GM21515 (cell line): ENCODE results near the gene ELL.
"Not testable (repeated sequence)": the region's sequence is repeated elsewhere in the genome, so short reads cannot be mapped to it uniquely, and the experiment has no call there.

Experiments
- ATAC-seq: cut with Tn5 transposase; IDR thresholded peaks from one replicate; pipeline ENCODE4 v1.9.1; 2021; ENCODE audit not compliant: unreplicated experiment

ELL gene

DNA sequence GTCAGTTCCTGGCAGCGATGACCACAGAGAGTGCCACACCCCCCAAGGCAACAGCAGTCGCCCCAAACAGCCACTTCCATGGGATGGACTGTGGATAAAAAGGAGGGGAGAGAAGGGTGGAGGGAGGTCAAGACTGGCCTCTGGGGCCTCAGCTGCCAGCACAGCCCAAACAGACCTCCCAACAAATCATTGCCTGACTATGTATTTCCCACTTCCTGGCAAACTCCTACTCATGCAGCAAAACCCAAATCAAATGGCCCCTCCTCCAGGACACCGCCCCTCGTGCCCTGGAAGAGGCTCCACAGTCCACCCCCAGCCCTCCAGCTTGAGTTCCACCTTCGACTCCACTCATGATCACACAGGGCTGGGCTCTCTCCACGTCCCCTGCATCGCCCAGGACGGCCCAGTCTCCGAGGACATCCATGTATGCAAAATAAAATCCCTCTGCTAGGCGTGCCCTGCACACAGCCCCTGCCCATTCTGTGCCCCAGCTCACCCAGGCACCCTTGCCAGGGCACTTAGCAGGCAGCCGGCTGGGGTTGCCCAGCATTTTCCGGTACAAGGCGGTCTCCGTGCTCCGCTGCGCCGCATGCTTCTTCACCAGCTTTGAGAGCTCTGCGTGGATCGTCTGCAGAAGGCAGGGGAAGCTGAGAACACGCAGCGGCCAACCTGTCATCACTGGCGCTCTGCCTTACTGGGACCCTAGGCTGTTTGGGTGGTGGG is 10.5 kb upstream of the ELL start:
- ATAC-seq, result no peak

DNA sequence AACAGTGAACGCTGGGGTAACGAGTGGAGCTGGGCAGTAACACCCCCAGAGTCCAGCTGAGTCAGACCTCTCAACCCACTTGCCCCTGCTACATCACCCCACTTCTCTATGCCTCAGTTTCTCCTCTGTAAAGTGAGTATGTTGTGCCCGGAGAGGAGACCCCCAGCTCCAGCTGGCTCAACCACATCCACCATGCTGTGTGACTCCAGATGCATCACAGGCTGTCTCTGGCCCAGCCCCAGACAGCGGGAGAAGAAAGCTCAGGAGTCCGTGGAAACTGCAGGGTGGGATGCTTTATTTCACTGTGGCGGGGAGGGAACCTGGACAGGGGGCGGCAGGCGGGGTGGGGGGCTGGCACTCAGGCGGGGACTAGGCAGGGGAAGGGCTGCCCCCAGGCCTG is 9.6 kb upstream of the ELL start:
- ATAC-seq, result no peak

DNA sequence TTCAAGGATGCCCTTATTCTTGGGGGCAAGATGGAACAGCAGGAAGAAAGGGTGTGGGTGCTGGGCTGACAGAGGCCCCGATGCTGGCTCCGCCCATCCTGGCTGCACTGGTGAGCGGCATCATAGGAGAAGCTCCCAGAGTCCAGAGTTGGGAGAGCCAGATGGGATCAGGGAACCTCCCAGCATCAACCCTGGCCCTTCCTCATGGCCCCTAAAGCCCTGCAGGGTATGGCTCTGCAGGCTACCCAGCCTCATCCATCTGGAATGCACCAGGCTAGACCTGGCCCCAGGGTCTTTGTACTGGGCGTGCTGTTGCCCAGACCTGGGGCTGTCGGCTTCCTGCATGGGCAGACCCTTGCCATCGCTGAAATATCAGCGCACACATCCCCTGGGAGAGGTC is 7.9 kb upstream of the ELL start:
- ATAC-seq, result no peak

DNA sequence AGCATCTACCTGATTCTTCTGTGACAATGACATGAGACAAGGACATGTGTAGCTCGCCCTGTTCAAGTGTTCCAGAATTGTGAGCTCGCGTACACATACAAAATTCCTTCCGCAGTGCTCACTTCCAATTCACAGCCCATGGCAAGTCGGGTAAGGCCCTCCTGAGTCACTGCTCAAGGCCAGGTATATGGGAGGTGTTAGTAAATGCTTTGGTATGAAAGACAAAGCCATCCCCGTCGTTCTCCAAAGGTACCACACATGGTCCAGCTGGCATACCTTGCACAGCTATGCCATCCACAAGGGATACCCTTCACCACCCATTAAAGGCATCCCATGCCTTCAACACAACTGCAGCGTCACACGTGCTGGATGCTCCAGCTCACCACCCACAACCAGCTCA is 4.4 kb upstream of the ELL start:
- ATAC-seq, result no peak

DNA sequence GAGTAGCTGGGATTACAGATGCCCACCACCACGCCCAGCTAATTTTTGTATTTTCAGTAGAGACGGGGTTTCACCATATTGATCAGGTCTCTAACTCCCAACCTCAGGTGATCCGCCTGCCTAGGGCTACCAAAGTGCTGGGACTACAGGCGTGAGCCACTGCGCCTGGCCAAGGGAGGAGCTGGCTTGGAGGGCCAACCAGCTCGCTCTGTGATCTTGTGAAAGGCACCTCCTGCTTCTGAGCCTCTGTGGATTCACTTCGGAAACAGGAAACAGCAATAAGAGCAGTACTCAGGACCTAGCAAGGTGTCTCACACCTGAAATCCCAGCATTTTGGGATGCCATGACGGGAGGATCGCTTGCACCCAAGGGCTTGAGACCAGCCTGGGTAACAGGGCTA is 2.0 kb upstream of the ELL start:
- ATAC-seq, result no peak

DNA sequence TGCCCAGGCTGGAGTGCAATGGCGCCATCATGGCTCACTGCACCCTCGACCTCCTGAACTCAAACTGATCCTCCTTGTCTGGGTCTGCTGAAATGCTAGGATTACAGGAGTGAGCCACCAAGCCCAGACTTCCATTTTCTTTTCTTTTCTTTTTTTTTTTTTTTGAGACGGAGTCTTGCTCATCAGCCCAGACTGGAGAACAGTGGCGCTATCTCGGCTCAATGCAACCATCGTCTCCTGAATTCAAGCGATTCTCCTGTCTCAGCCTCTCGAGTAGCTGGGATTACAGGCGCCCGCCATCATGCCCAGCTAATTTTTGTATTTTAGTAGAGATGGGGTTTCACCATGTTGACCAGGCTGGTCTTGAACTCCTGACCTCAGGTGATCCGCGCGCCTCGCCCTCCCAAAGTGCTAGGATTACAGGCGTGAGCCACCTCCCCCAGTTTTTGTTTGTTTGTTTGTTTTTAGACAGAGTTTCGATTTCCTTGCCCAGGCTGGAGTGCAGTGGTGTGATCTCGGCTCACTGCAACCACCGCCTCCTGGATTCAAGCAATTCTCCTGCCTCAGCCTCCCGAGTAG is 1.1 kb upstream of the ELL start:
- not testable (repeated sequence) for ATAC-seq

DNA sequence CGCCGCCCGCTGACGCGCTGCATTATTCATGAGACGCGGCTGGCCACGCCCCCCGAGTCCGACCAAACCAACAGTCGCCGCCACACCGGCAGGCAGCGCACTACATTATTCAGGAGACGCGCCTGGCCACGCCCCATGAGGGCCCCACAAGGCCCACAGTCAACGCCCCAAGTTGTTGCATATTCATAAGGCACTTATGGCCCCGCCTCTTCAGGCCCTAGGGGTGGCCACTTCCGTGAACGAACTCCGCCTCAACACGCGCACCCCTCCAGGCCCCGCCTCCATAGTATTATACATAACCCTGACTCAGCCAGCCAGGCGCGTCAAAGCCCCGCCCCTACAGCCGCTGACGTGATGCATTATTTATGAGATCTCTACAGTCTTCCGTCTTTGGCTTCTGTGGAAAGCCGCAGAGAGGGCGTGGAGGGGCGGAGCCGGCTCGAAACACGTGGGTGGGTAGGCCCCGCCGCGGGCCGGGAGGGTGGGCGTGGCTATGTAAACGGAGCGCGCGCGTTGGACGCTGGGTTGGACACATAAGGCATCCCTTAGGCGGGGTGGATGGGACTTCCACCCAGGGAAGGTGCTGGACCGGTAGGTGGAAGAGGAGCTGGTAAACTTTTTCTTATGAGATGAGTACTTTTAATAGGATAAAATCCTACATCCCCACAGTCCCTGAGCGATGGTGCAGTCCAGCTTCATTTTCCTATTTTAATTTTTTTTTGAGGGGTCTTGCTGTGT is 423 bp upstream of the ELL start:
- peak; percentile 84 for ATAC-seq

DNA sequence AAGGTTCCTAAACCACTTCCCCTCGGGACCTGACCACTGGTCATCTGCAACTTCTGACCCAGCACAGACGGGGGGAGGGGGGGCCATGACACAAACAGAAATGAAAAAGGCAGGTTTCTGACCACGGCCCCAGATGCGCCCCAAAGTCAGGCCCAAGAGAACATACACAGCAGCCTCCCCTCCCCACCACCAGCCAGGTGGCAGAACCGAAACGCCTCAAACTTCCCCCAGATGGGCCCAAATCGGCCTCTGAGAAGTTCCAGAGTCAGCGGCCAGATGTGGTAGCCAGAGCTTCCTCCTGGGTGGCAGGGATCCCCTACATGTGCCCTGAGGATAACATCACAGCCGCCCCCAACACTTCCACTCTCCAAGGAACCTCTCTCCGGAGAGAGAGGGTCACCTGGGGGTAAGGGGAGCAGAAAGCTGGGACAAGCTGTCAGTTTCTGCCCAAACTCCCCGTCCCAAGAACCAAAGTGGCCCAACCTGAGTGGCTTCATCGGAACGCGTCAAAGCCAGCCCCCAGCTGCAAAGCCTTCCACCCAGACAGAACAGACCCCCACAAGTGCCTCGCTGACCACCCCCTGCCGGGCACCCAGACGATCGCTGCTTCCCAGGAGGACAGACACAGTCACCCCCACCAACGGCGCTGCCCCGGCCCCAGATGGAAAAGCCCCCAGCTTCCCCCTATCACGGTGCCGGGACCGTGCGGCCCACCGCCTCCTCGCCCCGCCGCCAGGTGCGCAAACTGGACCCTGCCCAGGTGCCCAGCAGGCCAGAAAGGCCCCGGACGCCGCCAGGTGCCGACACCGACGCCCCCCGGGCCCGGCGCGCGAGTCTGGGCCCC is 800 bp downstream of the ELL start:
- no peak for ATAC-seq

DNA sequence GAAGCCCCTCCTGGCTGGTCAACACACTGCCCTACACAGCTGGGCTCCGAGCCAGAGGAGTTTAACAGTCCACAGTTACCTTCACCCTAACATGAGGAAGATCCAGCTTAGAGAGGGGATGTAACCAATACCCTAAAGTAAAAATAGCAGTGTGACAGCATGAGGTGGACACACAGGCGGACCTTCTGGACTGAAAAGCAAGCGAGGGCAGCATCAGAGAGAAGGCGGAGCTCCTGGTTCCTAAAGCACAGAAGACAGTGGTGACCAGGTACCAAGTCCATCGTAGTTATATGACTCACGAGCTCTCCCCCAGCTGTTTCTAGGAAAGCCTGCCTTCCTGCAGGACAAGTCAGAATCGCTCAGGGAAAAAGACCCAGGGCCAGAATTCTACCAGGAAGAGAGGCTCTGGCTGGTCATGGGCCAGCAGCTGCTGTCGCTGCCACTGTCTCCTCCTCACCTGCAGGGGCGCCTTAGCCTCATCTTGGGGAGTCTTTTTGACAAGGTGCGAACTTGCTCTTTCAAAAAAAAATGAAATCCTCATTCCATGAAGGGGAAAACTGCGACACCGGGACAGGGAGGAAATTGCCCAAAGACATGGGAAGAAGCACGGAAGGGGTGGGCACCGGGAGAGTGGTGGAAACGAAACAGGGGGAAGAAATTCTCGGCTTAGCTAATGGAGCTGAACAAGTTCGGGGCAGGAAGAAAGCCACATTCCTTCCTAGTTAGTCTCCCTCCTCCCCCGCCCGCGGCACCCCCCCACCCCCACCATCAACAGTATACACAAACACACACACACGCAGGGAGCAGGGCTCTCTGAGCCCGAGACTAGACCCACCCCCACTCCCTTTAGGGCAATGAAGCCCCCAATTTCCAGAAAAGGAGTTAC is 1.7 kb downstream of the ELL start:
- no peak for ATAC-seq

DNA sequence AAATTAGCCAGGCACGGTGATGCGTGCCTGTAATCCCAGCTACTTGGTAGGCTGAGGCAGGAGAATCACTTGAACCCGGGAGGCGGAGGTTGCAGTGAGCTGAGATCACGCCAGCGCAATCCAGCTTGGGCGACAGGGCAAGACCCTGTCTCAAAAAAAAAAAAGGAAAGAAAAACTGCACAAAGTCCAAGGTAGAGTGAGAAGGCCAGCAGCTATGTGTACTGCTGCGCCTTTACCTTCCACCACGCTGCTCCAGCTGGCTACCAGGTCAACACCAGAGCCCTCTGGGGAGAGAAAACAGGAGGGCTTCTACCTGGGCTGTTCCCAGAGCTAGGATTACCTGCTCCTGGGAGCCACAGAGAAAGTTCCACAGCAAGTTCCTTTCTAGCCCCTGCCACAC is 3.2 kb downstream of the ELL start:
- ATAC-seq, result no peak

DNA sequence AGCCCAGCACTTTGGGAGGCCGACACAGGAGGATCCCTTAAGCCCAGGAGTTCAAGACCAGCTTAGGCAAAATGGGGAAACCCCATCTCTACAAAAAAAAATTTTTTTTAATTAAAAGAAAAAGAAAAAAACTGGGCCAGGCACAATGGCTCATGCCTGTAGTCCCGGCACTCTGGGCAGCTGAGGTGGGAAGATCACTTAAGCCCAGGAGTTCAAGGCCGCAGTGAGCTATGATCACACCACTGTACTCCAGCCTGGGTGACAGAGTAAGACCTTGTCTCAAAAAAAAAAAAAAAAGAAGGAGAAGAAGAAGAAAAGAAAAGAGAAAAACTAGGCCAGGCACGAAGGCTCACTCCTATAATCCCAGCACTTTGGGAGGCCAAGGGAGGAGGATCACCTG is 4.3 kb downstream of the ELL start:
- ATAC-seq, result no peak

DNA sequence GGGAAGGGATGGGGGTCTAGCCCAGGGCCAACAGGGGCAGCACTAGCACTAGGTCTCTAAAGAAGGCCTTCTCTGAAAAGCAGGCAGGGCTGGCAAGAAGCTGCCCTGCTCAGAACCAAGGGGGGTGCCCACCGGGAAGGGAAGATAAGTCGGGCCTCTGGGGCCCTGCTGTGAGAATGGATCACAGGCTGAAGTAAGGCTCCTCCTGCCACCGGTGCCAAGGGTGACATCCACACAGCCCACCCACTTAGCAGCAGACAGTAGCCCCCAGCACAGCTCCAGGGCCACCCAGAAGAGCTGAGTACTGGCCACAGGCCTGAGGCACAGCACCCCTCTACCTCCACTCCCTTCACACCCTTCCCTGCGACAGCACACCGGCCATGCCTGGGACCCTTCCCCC is 5.9 kb downstream of the ELL start:
- no peak for ATAC-seq

DNA sequence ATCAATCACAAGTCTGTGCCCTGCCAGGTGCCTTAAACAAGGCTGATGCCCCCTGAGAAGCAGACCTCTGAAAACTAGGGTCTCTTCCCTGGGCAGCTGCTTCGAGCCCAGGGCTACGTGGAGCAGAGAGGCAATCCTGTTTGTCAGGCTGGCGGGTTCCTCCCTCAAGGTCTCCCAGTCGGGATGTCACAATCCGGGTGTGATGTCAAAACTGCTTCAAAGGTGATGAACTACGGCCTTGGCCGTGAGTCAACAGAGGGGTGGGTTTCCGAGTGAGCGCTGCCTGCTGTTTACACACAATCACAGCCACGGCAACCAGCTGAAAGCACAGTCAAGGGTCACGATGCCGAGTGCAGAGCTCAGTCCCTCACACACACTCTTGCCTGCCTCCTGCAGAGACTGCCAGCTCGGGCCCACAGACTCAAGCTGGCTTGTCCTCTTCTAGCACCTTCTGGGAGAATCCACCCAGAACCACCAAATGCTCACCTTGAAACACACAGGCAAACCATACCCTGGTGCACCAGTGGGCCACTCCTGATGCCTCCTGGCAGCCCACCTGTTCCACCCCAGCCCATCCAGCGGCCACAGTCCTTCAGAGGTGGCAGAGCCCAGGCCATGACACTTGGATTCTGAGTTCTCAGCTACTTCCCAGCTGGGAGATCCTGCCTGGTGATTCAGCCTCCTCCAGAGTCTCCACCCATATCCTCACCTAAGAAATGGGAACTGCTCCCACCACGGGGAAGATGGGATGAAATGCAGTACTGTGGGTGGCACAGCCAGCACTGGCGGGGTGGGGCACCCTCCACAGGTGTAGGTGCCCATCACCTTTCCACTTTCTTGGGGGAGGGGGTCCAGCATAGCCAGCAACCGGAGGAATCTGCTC is 6.8 kb downstream of the ELL start:
- ATAC-seq, result no peak

DNA sequence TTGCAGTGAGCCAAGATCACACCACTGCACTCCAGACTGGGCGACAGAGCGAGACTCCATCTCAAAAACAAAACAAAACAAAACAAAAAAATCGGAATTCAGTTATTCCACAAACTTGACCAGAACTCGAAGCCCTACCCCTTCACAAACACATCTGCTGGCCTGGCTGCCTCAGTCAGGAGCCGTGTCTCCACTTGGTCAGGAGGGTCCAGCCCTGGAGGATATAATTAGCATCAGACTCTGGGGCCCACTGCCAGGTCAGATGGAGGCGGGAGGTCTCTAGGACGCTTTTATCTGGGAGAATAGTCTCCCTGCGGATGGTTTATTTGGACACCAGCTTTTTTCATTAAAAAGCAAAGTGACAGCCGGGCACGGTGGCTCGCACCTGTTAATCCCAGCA is 8.0 kb downstream of the ELL start:
- no peak for ATAC-seq

DNA sequence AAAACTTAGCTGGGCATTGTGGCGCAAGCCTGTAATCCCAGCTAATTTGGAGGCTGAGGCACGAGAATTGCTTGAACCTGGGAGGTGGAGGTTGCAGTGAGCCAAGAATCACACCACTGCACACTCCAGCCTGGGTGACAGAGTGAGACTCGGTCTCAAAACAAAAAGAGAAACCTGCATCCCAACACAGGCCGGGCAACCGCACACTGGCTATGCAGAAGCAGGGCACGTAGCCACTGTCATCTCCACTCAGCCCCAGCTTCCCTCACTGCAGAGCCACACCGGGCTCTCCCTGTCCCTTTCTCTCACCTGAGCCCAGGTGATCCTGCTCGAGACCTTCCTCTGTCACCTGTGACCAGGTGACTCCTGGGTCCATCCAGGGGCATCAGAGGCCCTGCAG is 11.7 kb downstream of the ELL start:
- no peak for ATAC-seq

DNA sequence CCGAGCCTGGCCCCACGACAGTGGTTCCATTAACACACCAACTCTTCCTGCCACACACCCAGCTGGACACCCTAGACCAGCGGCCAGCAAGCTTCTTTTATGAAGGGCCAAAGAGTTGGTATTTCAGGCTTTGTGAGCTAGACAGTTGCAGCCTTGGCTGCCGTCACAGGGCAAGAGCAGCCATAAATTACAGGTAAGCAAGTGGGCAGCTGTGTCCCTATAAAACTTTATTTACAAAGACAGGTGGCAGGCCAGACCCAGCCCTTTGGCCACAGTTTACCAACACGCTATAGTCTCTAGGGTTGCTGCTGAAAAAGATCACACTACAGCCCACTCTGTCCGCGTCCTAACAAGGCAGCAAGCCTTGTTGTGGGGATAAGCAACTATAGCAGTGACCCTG is 13.3 kb downstream of the ELL start:
- ATAC-seq, result no peak

DNA sequence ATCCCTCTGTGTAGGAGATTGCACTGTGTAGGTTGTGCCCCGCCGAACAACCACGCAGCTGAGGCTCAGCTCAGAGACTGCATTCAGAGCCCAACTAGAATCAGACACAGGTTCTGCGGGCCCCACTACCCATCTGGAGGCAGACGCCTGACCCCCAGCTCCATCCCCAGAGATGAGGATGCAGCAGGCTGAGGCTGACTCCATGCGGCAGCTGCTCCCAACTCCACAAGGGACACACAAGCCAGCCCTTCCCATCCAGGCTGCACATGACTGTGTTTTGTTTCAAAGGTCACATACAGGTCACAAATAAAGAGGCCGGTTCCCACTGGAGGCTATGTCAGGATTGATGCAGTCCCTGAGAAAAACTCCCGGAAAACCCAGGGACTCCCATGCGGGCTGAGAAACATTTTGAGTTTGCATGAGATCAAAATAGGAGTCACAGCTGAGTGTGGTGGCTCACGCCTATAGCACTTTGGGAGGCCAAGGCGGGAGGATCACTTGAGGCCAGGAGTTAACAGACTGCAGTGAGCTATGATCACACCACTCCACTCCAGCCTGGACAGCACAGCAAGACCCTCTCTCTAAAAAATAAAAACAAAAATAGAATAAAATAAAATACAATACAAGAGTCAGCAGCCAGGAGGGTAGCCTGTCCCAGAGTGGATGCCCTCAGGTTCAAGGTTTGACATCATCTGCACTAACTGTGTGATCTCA is 14.0 kb downstream of the ELL start:
- ATAC-seq, result no peak

DNA sequence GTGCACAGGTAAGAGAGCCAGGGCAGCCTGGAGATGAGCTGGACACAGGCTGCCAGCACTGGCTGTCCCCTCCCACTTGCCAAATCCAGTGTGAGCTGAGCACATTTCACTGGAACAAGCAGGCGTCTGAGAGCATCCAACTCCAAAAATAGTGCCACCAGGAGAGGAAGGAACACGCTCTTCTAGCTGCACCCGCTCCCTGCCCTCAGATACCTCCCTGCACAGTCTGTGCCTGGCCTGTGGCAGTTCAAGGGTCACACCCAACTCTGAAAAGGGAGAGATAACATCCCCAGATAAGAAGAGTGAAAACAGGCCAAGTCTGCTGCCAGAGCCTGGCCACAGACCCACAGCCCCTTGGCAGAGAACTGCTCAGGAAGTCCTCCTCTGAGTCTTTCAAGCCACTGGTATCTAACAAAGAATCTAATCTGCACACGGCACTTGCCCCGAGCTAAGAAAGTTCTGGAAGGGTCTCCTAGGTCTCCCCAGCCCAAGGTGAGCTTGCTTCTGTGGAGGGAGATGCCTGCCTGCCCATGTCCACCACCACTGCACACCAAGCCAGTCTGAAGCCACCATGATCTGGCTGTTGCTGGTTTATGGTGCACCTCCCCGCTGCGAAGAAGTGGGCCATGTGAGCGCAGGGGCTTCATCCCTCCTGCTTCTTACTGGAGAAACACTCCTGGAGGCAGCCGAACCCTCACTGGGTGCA is 14.7 kb downstream of the ELL start:
- ATAC-seq, result no peak
